Measurements from ENCODE around the gene DCST2. TPM values are rescaled to one million over a fixed set of nuclear protein-coding genes. Genes with fewer than 3 reads are reported as not detected.

DCST2 gene
- total RNA-seq, 1 experiment from 2014 or later: 0.21 TPM

DNA sequence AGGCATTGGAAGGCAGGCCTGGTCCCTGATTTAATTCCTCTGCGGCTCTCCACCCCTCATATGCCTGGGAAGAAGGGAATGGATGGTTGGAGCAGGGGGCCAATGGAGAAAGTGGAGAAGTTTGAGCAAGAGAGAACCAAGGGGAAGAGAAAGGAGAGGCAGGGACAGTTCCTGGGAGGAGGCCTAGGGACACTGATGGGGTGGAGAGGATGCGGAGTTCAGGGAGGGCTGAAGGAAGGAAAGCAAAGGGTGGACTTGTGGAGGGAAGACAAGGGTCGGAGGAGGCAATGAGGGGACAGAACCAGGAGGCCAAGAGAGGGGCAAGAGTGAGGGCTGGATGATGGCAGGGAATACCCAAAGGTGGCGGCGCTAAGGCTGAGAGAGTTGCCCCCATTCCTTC is 23.8 kb downstream of the DCST2 start:
- DNase-seq (ENCODE audit: low spot score): no peak
- H3K27me3 ChIP-seq (replicated peaks; ENCODE audit: insufficient read depth, low read depth, low read length, poor library complexity): no peaks in the 10 kb centered on the region
- no TSS peak for BruUV-seq (replicated peaks)
- H3K27ac ChIP-seq (ENCODE audit: low read depth, low read length, poor library complexity, severe bottlenecking): no peak overlapping the region
- CTCF ChIA-PET: no interaction called here
- H3K36me3 ChIP-seq (ENCODE audit: insufficient read depth, low read length, poor library complexity, severe bottlenecking): peaks cover 4% of the 10 kb centered on the region
- H3K9me3 ChIP-seq (ENCODE audit: low read depth, low read length, poor library complexity, severe bottlenecking): no peaks in the 10 kb centered on the region
- peaks cover 14% of the 10 kb centered on the region for H3K4me1 ChIP-seq (ENCODE audit: insufficient read depth, low read length, poor library complexity, severe bottlenecking)
- no peak for TF ChIP-seq CTCF (conservative IDR thresholded peaks at IDR 0.05; ENCODE audit: low read depth, low read length)
- TF ChIP-seq EZH2 (IDR thresholded peaks at IDR 0.05; ENCODE audit: borderline replicate concordance, low read depth, low read length, poor library complexity, severe bottlenecking): no peak
- intact Hi-C loops (cut with micrococcal nuclease; ENCODE audit: unreplicated experiment): no loop called here
- H3K4me3 ChIP-seq (ENCODE audit: low read depth, low read length, poor library complexity, severe bottlenecking): no peak overlapping the region
- POLR2A ChIA-PET (ENCODE audit: low non-redundant PET): no interaction called here

DNA sequence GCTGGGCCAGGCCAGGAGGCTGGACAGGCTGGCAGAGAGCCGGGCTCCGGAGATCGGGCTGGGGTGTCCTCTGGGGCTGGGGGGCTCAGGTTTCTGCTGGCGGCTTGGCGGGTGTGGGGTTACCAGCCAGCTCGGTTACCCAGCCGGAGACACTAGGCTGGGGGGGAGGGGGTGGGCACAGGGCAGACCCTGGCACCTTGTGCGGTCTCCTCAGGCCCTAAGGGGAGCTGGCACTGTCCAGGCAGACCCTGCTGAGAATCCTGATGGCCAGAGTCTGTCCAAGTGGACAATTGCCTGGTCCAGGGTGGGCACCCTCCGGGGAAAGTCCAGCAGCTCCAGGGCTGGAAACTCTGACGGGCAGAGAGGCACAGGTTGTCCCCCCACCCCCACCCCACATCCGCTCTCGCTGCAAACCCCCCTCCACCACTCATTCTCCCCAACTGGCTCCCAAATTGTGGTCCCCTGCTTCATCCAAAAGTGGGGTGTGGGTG is 24.3 kb downstream of the DCST2 start:
- no peak for TF ChIP-seq EZH2 (IDR thresholded peaks at IDR 0.05; ENCODE audit: borderline replicate concordance, low read depth, low read length, poor library complexity, severe bottlenecking)
- TF ChIP-seq CTCF (conservative IDR thresholded peaks at IDR 0.05; ENCODE audit: low read depth, low read length): no peak
- Histone ChIP-seq H3K9me3 (ENCODE audit: low read depth, low read length, poor library complexity, severe bottlenecking) (no peaks in the 10 kb centered on the region), H3K4me1 (ENCODE audit: insufficient read depth, low read length, poor library complexity, severe bottlenecking) (peaks cover 19% of the 10 kb centered on the region), H3K4me3 (ENCODE audit: low read depth, low read length, poor library complexity, severe bottlenecking) (no peak overlapping the region), H3K27me3 (replicated peaks; ENCODE audit: insufficient read depth, low read depth, low read length, poor library complexity) (no peaks in the 10 kb centered on the region), H3K36me3 (ENCODE audit: insufficient read depth, low read length, poor library complexity, severe bottlenecking) (no peaks in the 10 kb centered on the region), H3K27ac (ENCODE audit: low read depth, low read length, poor library complexity, severe bottlenecking) (no peak overlapping the region)
- no peak for DNase-seq (ENCODE audit: low spot score)
- POLR2A ChIA-PET (ENCODE audit: low non-redundant PET): no interaction called here
- intact Hi-C loops (cut with micrococcal nuclease; ENCODE audit: unreplicated experiment): no loop called here
- CTCF ChIA-PET: interaction anchor here (0.7 kb wide), 1 partner anchor 8 kb away, joined by 3 read pairs; no protein-coding TSS in a partner anchor
- no TSS peak for BruUV-seq (replicated peaks)

GRCh38 chr1:155008015-155008941 is 25.3 kb downstream of the DCST2 start:
- Histone ChIP-seq H3K36me3 (ENCODE audit: insufficient read depth, low read length, poor library complexity, severe bottlenecking) (no peaks in the 10 kb centered on the region), H3K4me1 (ENCODE audit: insufficient read depth, low read length, poor library complexity, severe bottlenecking) (peaks cover 21% of the 10 kb centered on the region), H3K27ac (ENCODE audit: low read depth, low read length, poor library complexity, severe bottlenecking) (peak overlapping the region; percentile 16), H3K4me3 (ENCODE audit: low read depth, low read length, poor library complexity, severe bottlenecking) (no peak overlapping the region), H3K9me3 (ENCODE audit: low read depth, low read length, poor library complexity, severe bottlenecking) (no peaks in the 10 kb centered on the region), H3K27me3 (replicated peaks; ENCODE audit: insufficient read depth, low read depth, low read length, poor library complexity) (no peaks in the 10 kb centered on the region)
- ChIA-PET CTCF (interaction anchor here (0.5 to 2.2 kb wide), 3 partner anchors 9 to 385 kb away, joined by 3 to 16 read pairs (median 4); no protein-coding TSS in a partner anchor), POLR2A (ENCODE audit: low non-redundant PET) (interaction anchor here (0.6 kb wide), 1 partner anchor 39 kb away, joined by 22 read pairs; no protein-coding TSS in a partner anchor)
- intact Hi-C loops (cut with micrococcal nuclease; ENCODE audit: unreplicated experiment): no loop called here
- TF ChIP-seq CTCF (conservative IDR thresholded peaks at IDR 0.05; ENCODE audit: low read depth, low read length) (no peak), EZH2 (IDR thresholded peaks at IDR 0.05; ENCODE audit: borderline replicate concordance, low read depth, low read length, poor library complexity, severe bottlenecking) (no peak)
- no TSS peak for BruUV-seq (replicated peaks)
- no peak for DNase-seq (ENCODE audit: low spot score)
